Measurements from ENCODE around the gene TOMT. TPM values are rescaled to one million over a fixed set of nuclear protein-coding genes. Genes with fewer than 3 reads are reported as not detected.
"Not testable (repeated sequence)": the region's sequence is repeated elsewhere in the genome, so short reads cannot be mapped to it uniquely, and the experiment has no call there.

The TOMT gene
- total and polyA plus RNA-seq, 11 donors = 0.23 TPM; not detected in 10

- DNase-seq = no peak
- ATAC-seq = no peak
- H3K27me3 ChIP-seq = no peaks in the 10 kb centered on the region
- H3K4me3 ChIP-seq = no peak overlapping the region
- 86 to 97% (median 88%) methylated on average over 2 of the region's 2 CpGs for WGBS, 4 donors
- no peak for TF ChIP-seq POLR2A (IDR thresholded peaks at IDR 0.05)
- TF ChIP-seq, protein P1, sequence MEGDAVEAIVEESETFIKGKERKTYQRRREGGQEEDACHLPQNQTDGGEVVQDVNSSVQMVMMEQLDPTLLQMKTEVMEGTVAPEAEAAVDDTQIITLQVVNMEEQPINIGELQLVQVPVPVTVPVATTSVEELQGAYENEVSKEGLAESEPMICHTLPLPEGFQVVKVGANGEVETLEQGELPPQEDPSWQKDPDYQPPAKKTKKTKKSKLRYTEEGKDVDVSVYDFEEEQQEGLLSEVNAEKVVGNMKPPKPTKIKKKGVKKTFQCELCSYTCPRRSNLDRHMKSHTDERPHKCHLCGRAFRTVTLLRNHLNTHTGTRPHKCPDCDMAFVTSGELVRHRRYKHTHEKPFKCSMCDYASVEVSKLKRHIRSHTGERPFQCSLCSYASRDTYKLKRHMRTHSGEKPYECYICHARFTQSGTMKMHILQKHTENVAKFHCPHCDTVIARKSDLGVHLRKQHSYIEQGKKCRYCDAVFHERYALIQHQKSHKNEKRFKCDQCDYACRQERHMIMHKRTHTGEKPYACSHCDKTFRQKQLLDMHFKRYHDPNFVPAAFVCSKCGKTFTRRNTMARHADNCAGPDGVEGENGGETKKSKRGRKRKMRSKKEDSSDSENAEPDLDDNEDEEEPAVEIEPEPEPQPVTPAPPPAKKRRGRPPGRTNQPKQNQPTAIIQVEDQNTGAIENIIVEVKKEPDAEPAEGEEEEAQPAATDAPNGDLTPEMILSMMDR (IDR thresholded peaks at IDR 0.05) = no peak
- H3K27ac ChIP-seq = no peak overlapping the region
- peaks cover 0 to 5% (median 0%) of the 10 kb centered on the region in 12 donors for H3K4me1 ChIP-seq
- no peaks in the 10 kb centered on the region for H3K9me3 ChIP-seq
- intact Hi-C loops (cut with DNase I) = loop anchor here in 6 of 10 donors (5.0 kb wide), 2 partner anchors 113 to 163 kb away; no protein-coding TSS in a partner anchor
- H3K36me3 ChIP-seq = no peaks in the 10 kb centered on the region
Observed at GRCh38 chr11:72140661-72141060, 34.9 kb downstream of the TOMT start.

- Histone ChIP-seq H3K4me3 (no peak overlapping the region), H3K27me3 (no peaks in the 10 kb centered on the region), H3K4me1 (peaks cover 0 to 5% (median 0%) of the 10 kb centered on the region in 12 donors), H3K36me3 (no peaks in the 10 kb centered on the region), H3K27ac (no peak overlapping the region), H3K9me3 (no peaks in the 10 kb centered on the region)
- WGBS, 4 donors = 77 to 85% (median 82%) methylated on average over 3 of the region's 3 CpGs
- intact Hi-C loops (cut with DNase I) = loop anchor here in 6 of 10 donors (5.0 kb wide), 2 partner anchors 114 to 164 kb away; no protein-coding TSS in a partner anchor
- ATAC-seq = no peak
- TF ChIP-seq, protein P1 (IDR thresholded peaks at IDR 0.05) = no peak
- no peak for TF ChIP-seq POLR2A (IDR thresholded peaks at IDR 0.05)
- DNase-seq = no peak
Observed at GRCh38 chr11:72141066-72141465, 35.3 kb downstream of the TOMT start.

- intact Hi-C loops (cut with DNase I) = loop anchor here in 6 of 10 donors (5.0 kb wide), 2 partner anchors 115 to 165 kb away; no protein-coding TSS in a partner anchor
- 38 to 57% (median 52%) methylated on average over 1 of the region's 1 CpG for WGBS, 4 donors
- ATAC-seq = not testable (repeated sequence)
Observed at GRCh38 chr11:72142086-72142485, 36.4 kb downstream of the TOMT start.

DNA sequence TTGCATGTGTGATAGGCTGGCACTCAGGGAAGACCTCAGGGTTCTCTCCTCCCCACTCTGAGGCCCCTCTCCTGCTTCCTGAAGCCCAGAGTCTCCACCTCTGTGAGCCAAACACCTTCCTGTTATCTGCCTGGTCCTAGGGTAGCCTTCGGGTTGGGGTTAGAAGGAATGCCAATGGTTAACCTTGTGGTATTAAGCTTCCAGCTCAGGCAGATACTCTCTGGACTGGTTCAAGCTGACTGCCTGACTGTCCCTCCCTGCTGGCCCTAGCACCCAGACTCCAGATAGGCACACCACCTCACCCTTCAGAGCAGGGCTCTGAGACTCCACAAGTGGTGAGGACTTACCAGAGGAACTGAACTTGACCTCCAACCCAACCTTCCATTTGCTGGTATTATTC lies 36.8 kb downstream of the TOMT start:
- ATAC-seq, H3K27ac ChIP-seq, H3K36me3 ChIP-seq, H3K4me3 ChIP-seq, H3K4me1 ChIP-seq, H3K9me3 ChIP-seq, DNase-seq, H3K27me3 ChIP-seq: not testable (repeated sequence)
- intact Hi-C loops (cut with DNase I) = loop anchor here in 6 of 10 donors (5.0 kb wide), 2 partner anchors 115 to 165 kb away; no protein-coding TSS in a partner anchor
- 11 to 83% (median 45%) methylated on average over 1 of the region's 1 CpG for WGBS, 4 donors

More at GRCh38 chr11:72142086-72142485, 36.4 kb downstream of the TOMT start:
- not testable (repeated sequence) for H3K27ac ChIP-seq, H3K4me3 ChIP-seq, H3K4me1 ChIP-seq, H3K27me3 ChIP-seq, H3K9me3 ChIP-seq, DNase-seq, H3K36me3 ChIP-seq

- 82 to 90% (median 89%) methylated on average over 4 of the region's 4 CpGs for WGBS, 4 donors
- TF ChIP-seq, protein P1 (IDR thresholded peaks at IDR 0.05) = no peak
- TF ChIP-seq POLR2A (IDR thresholded peaks at IDR 0.05) = no peak
- DNase-seq (no peak), ATAC-seq (no peak)
- Histone ChIP-seq H3K9me3 (no peaks in the 10 kb centered on the region), H3K4me3 (no peak overlapping the region), H3K4me1 (peaks cover 0 to 5% (median 0%) of the 10 kb centered on the region in 12 donors), H3K27ac (no peak overlapping the region), H3K36me3 (no peaks in the 10 kb centered on the region), H3K27me3 (peaks cover 0 to 6% (median 0%) of the 10 kb centered on the region in 9 donors)
- intact Hi-C loops (cut with DNase I) = loop anchor here in 8 of 10 donors (1.0 to 5.0 kb wide), 5 partner anchors 118 to 168 kb away; no protein-coding TSS in a partner anchor
Observed at GRCh38 chr11:72144807-72145565, 39.3 kb downstream of the TOMT start.

Measured in heart left ventricle (tissue), 16 donors.